ENCODE data around the gene TBC1D9B.

The TBC1D9B gene

GRCh38 chr5:179907556-179908324, at the start of gene TBC1D9B:
TSS of gene TBC1D9B (minus strand) at chr5:179907897. CDS start at chr5:179907821, 76 bp downstream.
- DNase-seq (ENCODE audit: low read depth in 2 of 2), result peak; percentile 41 to 46

- no peak for DNase-seq (ENCODE audit: low read depth in 2 of 2)
Measured at GRCh38 chr5:179955630-179956029, 47.9 kb upstream of the TBC1D9B start.

GRCh38 chr5:179955062-179955461, 47.4 kb upstream of the TBC1D9B start:
- DNase-seq (ENCODE audit: low read depth in 2 of 2), result no peak

GRCh38 chr5:179954434-179954833, 46.7 kb upstream of the TBC1D9B start:
- no peak for DNase-seq (ENCODE audit: low read depth in 2 of 2)

GRCh38 chr5:179953987-179954386, 46.3 kb upstream of the TBC1D9B start:
- no peak for DNase-seq (ENCODE audit: low read depth in 2 of 2)

GRCh38 chr5:179936976-179937681, 29.4 kb upstream of the TBC1D9B start:
- DNase-seq (ENCODE audit: low read depth in 2 of 2), result no peak

- no peak for DNase-seq (ENCODE audit: low read depth in 2 of 2)
Measured at GRCh38 chr5:179930788-179931473, 23.2 kb upstream of the TBC1D9B start.

- no peak for DNase-seq (ENCODE audit: low read depth in 2 of 2)
Measured at GRCh38 chr5:179927824-179928223, 20.1 kb upstream of the TBC1D9B start.

- no peak for DNase-seq (ENCODE audit: low read depth in 2 of 2)
Measured at GRCh38 chr5:179926657-179927056, 19.0 kb upstream of the TBC1D9B start.

GRCh38 chr5:179923436-179923835, 15.7 kb upstream of the TBC1D9B start:
- no peak for DNase-seq (ENCODE audit: low read depth in 2 of 2)

GRCh38 chr5:179920175-179920574, 12.5 kb upstream of the TBC1D9B start:
- DNase-seq (ENCODE audit: low read depth in 2 of 2), result no peak

GRCh38 chr5:179919487-179920060, 11.9 kb upstream of the TBC1D9B start:
- no peak for DNase-seq (ENCODE audit: low read depth in 2 of 2)

- no peak for DNase-seq (ENCODE audit: low read depth in 2 of 2)
Measured at GRCh38 chr5:179918742-179919486, 11.2 kb upstream of the TBC1D9B start.

GRCh38 chr5:179916523-179916922, 8.8 kb upstream of the TBC1D9B start:
- no peak for DNase-seq (ENCODE audit: low read depth in 2 of 2)

- no peak for DNase-seq (ENCODE audit: low read depth in 2 of 2)
Measured at GRCh38 chr5:179915406-179915935, 7.8 kb upstream of the TBC1D9B start.

- no peak for DNase-seq (ENCODE audit: low read depth in 2 of 2)
Measured at GRCh38 chr5:179914032-179914755, 6.5 kb upstream of the TBC1D9B start.

- DNase-seq (ENCODE audit: low read depth in 2 of 2), result no peak
Measured at GRCh38 chr5:179913461-179913860, 5.8 kb upstream of the TBC1D9B start.

- DNase-seq (ENCODE audit: low read depth in 2 of 2), result no peak
Measured at GRCh38 chr5:179912951-179913350, 5.3 kb upstream of the TBC1D9B start.

- DNase-seq (ENCODE audit: low read depth in 2 of 2), result no peak
Measured at GRCh38 chr5:179912386-179912785, 4.7 kb upstream of the TBC1D9B start.

GRCh38 chr5:179909224-179909623, 1.5 kb upstream of the TBC1D9B start:
- DNase-seq (ENCODE audit: low read depth in 2 of 2), result no peak

- DNase-seq (ENCODE audit: low read depth in 2 of 2), result no peak
Measured at GRCh38 chr5:179908528-179908927, 831 bp upstream of the TBC1D9B start.

Data from activated CD4-positive, alpha-beta T cell treated with anti-CD3 and anti-CD28 coated beads for 24 hours (primary cell).